NB4 (cell line): Measurements from ENCODE around the gene TTLL5.

Experiments used
- CTCF ChIP-seq: IDR thresholded peaks from one replicate; pipeline ENCODE4 v1.5.1; 2012; ENCODE audit warnings: low read depth, low read length
- MAX ChIP-seq: IDR thresholded peaks from 2 replicates; pipeline ENCODE4 v1.6.1; 2011; ENCODE audit warnings: low read depth, low read length
- POLR2A ChIP-seq: IDR thresholded peaks from 2 replicates; pipeline ENCODE4 v1.6.1; 2011; ENCODE audit warnings: mild to moderate bottlenecking; ENCODE audit not compliant: insufficient read length; ENCODE audit errors: extremely low read depth

GRCh38 chr14:75829316-75829715 is 168.3 kb downstream of the TTLL5 start:
- no peak for TF ChIP-seq MAX
- no peak for TF ChIP-seq POLR2A
- TF ChIP-seq CTCF: no peak
